Natural killer cell (primary cell): Measurements from ENCODE around the gene CLDN18. TPM values are rescaled to one million over a fixed set of nuclear protein-coding genes. Genes with fewer than 3 reads are reported as not detected.

Experiments
- ATAC-seq, 3 donors: fragments of 150-1000 bp in 2 of 3; fragments of 200-7000 bp in 1 of 3; cut with Tn5 transposase; 1 replicate in 1 of 3; 2 replicates in 2 of 3; pipeline ENCODE4 v1.10.0; 2021; ENCODE audit warnings: mild to moderate bottlenecking in 2 of 3, moderate library complexity in 2 of 3
- DNase-seq, 2 donors: peaks; one replicate each; pipeline versions ENCODE4 v3.0.0 to v3.0.0-alpha.2; 2013 to 2021; ENCODE audit warnings: mixed read lengths in 1 of 2
- H3K27ac ChIP-seq: one replicate; pipeline ENCODE4 v1.5.1; 2013; ENCODE audit warnings: mild to moderate bottlenecking, low read length
- H3K27me3 ChIP-seq: one replicate; pipeline ENCODE4 v1.6.1; 2013; ENCODE audit warnings: low read length; ENCODE audit not compliant: control insufficient read depth, insufficient read depth
- H3K36me3 ChIP-seq: one replicate; pipeline ENCODE4 v1.6.1; 2013; ENCODE audit warnings: low read length; ENCODE audit not compliant: control insufficient read depth, insufficient read depth
- H3K4me1 ChIP-seq: one replicate; pipeline ENCODE4 v1.6.1; 2013; ENCODE audit warnings: low read length; ENCODE audit not compliant: control insufficient read depth, insufficient read depth
- H3K4me3 ChIP-seq: one replicate; pipeline ENCODE4 v1.5.1; 2013; ENCODE audit warnings: low read length
- H3K9me3 ChIP-seq: one replicate; pipeline ENCODE4 v1.6.1; 2013; ENCODE audit warnings: low read length; ENCODE audit not compliant: control insufficient read depth, insufficient read depth
- H3K27ac Mint-ChIP-seq, 2 donors: one replicate each; pipeline ENCODE4 v1.8.0; 2022; ENCODE audit warnings: mild to moderate bottlenecking in 2 of 2, mixed read lengths in 2 of 2, moderate library complexity in 1 of 2
- H3K27me3 Mint-ChIP-seq, 2 donors: one replicate each; pipeline ENCODE4 v1.8.0; 2022; ENCODE audit warnings: low read depth in 2 of 2, mixed read lengths in 2 of 2
- H3K36me3 Mint-ChIP-seq: one replicate; pipeline ENCODE4 v1.8.0; 2022; ENCODE audit warnings: mixed read lengths
- H3K4me1 Mint-ChIP-seq, 2 donors: one replicate each; pipeline ENCODE4 v1.8.0; 2022; ENCODE audit warnings: mixed read lengths in 2 of 2
- H3K4me3 Mint-ChIP-seq: one replicate; pipeline ENCODE4 v1.8.0; 2022; ENCODE audit warnings: mild to moderate bottlenecking, moderate library complexity, mixed read lengths
- H3K9me3 Mint-ChIP-seq, 2 donors: one replicate each; pipeline ENCODE4 v1.8.0; 2022; ENCODE audit warnings: mixed read lengths in 2 of 2
- CTCF ChIP-seq: fragments of 200-600 bp; IDR thresholded peaks from one replicate; pipeline ENCODE4 v1.8.0; 2022; ENCODE audit warnings: antibody characterized with exemption
- WGBS: methylation state at CpG from one replicate; pipeline ENCODE4 v1.1.7; 2013; ENCODE audit warnings: missing lambda C conversion rate; ENCODE audit not compliant: insufficient coverage; 5-methylcytosine and 5-hydroxymethylcytosine counted together
- intact Hi-C: fragments of 100-400 bp; cut with micrococcal nuclease; formaldehyde crosslinking; loops from one replicate; pipeline ENCODE4 v1.14.2; 2022
- total RNA-seq, 4 donors: library from RNA; stranded (reverse); fragments of 120-200 nt in 1 of 4; gene quantifications; one replicate each; pipeline versions ENCODE4 v1.2.3 to v1.2.4, GENCODE V29; 2013 to 2022

Gene CLDN18
- total RNA-seq, 3 donors from 2014 or later (not counting 1 experiment from before 2014, with no cell fraction given) = not detected

DNA sequence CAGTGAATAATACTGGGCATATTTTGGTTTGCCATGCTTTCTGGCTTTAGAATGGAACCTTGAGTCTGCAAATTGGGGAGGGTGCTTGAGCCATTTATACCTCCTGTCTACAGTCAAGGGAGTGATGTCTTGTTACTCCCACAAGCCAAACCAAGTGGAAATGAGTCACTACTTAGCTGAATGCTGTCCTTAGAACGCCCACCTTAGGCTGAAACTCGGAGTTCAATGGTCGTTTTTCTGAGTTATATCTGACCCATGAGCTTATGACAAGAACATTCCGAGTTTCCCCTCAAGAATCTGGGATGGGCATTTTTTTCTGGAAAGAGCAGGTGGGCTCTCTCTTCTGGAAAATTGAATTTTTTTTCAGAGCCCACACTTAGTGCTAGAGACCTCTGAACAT, 17.4 kb upstream of the CLDN18 start:
- intact Hi-C loops = no loop called here
- Histone ChIP-seq H3K9me3 (no peaks in the 10 kb centered on the region), H3K4me1 (no peaks in the 10 kb centered on the region), H3K36me3 (no peaks in the 10 kb centered on the region), H3K4me3 (no peak overlapping the region), H3K27ac (no peak overlapping the region), H3K27me3 (no peaks in the 10 kb centered on the region)
- Mint-ChIP-seq H3K4me1 (no peaks in the 10 kb centered on the region), H3K36me3 (peaks cover 5% of the 10 kb centered on the region), H3K27ac (no peak overlapping the region), H3K27me3 (peaks cover 0 to 2% of the 10 kb centered on the region in 2 donors), H3K9me3 (peaks cover 2 to 16% of the 10 kb centered on the region in 2 donors), H3K4me3 (no peak overlapping the region)
- DNase-seq = no peak
- no peak for ATAC-seq
- WGBS = 76% methylated on average over 4 of the region's 4 CpGs
- TF ChIP-seq CTCF = no peak

DNA sequence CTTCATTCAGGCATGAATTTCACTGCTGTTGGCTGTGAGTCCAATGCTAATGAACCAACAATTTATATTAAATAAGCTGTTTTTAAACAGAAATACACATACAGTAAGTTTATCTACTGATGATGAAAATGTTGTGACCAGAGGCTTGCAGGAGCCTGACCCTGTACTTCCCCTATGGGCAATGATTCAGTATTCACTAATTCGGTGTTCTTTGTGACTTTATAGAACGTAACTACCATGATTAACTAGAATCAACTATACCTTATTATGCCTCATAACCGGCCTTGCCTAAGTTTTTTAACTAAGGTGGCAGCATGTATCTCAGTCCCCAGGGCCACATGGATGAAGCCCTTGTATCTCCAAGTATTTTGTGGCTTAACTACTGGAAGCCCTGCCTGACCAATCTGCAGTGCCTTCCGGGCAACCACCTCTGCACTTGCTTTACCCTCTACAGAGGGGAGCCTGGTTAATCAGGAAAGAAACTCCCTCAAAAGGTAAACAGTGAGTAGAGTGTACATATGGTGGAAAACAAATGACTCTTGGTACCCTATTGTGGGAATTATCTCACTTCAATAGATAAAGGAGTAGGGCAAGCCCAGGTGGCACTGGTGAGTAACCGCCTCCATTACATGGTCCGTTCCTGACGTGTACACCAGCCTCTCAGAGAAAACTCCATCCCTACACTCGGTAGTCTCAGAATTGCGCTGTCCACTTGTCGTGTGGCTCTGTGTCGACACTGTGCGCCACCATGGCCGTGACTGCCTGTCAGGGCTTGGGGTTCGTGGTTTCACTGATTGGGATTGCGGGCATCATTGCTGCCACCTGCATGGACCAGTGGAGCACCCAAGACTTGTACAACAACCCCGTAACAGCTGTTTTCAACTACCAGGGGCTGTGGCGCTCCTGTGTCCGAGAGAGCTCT, 11.6 kb upstream of the CLDN18 start:
- H3K27me3 Mint-ChIP-seq = no peaks in the 10 kb centered on the region
- Histone ChIP-seq H3K36me3 (no peaks in the 10 kb centered on the region), H3K4me3 (no peak overlapping the region), H3K27me3 (no peaks in the 10 kb centered on the region), H3K9me3 (peaks cover 5% of the 10 kb centered on the region), H3K27ac (no peak overlapping the region), H3K4me1 (no peaks in the 10 kb centered on the region)
- H3K9me3 Mint-ChIP-seq = peaks cover 2 to 13% of the 10 kb centered on the region in 2 donors
- H3K36me3 Mint-ChIP-seq = peaks cover 5% of the 10 kb centered on the region
- ATAC-seq (no peak), DNase-seq (no peak)
- WGBS = 95% methylated on average over 18 of the region's 18 CpGs
- H3K4me3 Mint-ChIP-seq = no peak overlapping the region
- TF ChIP-seq CTCF = no peak
- no peak overlapping the region for H3K27ac Mint-ChIP-seq
- H3K4me1 Mint-ChIP-seq = no peaks in the 10 kb centered on the region
- intact Hi-C loops = no loop called here

GRCh38 chr3:138003069-138003468, 6.9 kb upstream of the CLDN18 start:
- Mint-ChIP-seq H3K27me3 (no peaks in the 10 kb centered on the region), H3K36me3 (no peaks in the 10 kb centered on the region), H3K4me3 (no peak overlapping the region), H3K4me1 (no peaks in the 10 kb centered on the region), H3K27ac (no peak overlapping the region), H3K9me3 (no peaks in the 10 kb centered on the region)
- Histone ChIP-seq H3K9me3 (peaks cover 5% of the 10 kb centered on the region), H3K4me3 (no peak overlapping the region), H3K36me3 (no peaks in the 10 kb centered on the region), H3K4me1 (no peaks in the 10 kb centered on the region), H3K27me3 (no peaks in the 10 kb centered on the region), H3K27ac (no peak overlapping the region)
- no peak for ATAC-seq
- no peak for DNase-seq
- intact Hi-C loops = no loop called here
- WGBS = 79% methylated on average over 2 of the region's 2 CpGs
- no peak for TF ChIP-seq CTCF

DNA sequence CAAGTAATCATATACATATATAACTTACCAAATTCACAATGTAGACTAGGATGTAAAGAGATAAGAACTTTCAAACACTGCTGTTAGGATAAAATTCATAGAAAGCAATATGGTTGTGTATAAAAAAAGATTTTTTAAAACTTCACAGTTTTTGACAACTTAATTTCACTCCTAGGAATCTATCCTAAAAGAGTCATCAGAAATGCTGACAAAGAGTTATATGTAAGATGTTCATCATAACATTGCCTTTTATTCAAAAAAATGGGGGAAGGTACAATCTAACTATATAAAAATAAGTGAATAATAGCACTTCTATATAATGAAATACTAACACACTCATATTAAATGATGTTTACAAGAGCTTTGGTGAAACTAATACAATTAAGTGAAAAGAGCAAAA, 4.3 kb upstream of the CLDN18 start:
- DNase-seq (no peak), ATAC-seq (no peak)
- no peaks in the 10 kb centered on the region for H3K27me3 Mint-ChIP-seq
- H3K4me3 ChIP-seq = no peak overlapping the region
- H3K9me3 Mint-ChIP-seq = no peaks in the 10 kb centered on the region
- H3K36me3 Mint-ChIP-seq = no peaks in the 10 kb centered on the region
- no peaks in the 10 kb centered on the region for H3K27me3 ChIP-seq
- no peak overlapping the region for H3K4me3 Mint-ChIP-seq
- intact Hi-C loops = no loop called here
- H3K9me3 ChIP-seq = no peaks in the 10 kb centered on the region
- H3K27ac ChIP-seq = no peak overlapping the region
- no peaks in the 10 kb centered on the region for H3K4me1 Mint-ChIP-seq
- H3K27ac Mint-ChIP-seq = no peak overlapping the region
- no peaks in the 10 kb centered on the region for H3K4me1 ChIP-seq
- no peaks in the 10 kb centered on the region for H3K36me3 ChIP-seq
- no peak for TF ChIP-seq CTCF
